DMS53 (cell line): ENCODE results near the gene TOLLIP.

Source experiments
- DNase-seq: peaks from one replicate; lab custom pipeline; 2025; lab: John Stamatoyannopoulos, UW

The TOLLIP gene

GRCh38 chr11:1232021-1232882, 77.2 kb downstream of the TOLLIP start:
- DNase-seq, result no peak

GRCh38 chr11:1231396-1232020, 77.9 kb downstream of the TOLLIP start:
- DNase-seq, result peak; percentile 71

GRCh38 chr11:1230456-1231395, 78.7 kb downstream of the TOLLIP start:
- peak; percentile 83 for DNase-seq

GRCh38 chr11:1230121-1230455, 79.3 kb downstream of the TOLLIP start:
- DNase-seq, result no peak

DNA sequence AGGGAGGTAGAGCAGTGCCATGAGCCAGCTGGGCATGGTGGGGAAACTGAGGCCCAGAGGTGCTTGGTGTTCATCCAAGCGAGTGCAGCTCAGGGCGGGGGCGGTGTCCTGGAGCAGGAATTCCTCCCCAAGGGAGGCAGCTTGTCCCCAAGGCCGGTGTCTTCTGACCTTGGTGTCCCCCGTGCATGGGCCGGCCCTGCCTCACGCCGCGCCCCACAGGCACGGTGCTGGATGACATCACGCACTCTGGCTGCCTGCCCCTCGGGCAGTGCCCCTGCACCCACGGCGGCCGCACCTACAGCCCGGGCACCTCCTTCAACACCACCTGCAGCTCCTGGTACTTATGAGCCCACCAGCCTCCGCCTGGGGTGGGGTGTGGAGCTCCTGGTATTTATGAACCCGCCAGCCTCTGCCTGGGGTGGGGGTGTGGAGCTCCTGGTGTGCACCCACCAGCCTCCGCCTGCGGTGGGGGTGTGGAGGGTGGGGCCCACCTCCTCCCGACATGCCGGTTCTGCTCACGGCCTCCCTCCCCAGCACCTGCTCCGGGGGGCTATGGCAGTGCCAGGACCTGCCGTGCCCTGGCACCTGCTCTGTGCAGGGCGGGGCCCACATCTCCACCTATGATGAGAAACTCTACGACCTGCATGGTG, 79.8 kb downstream of the TOLLIP start:
- no peak for DNase-seq

DNA sequence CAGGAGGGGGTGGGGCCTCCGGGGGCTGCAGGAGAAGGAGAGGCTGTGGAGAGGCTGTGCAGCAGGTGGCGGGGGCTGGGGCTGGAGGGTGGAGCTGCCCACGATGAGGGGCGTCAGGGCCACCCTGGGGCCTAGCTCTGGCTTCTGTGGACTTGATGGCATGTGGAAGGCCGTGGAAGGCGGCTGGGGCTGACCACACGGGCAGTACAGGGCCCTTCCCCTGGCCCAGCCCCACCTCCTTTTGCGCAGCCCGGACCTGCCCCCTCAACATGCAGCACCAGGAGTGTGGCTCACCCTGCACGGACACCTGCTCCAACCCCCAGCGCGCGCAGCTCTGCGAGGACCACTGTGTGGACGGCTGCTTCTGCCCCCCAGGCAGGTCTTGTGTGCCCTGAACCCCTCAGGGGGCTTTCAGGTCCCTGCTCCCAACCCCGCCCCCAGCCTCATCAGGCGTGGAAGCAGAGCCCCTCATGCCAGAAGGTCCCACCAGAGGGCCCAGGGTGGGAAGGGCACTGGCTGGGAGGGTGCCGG, 80.4 kb downstream of the TOLLIP start:
- DNase-seq, result no peak

DNA sequence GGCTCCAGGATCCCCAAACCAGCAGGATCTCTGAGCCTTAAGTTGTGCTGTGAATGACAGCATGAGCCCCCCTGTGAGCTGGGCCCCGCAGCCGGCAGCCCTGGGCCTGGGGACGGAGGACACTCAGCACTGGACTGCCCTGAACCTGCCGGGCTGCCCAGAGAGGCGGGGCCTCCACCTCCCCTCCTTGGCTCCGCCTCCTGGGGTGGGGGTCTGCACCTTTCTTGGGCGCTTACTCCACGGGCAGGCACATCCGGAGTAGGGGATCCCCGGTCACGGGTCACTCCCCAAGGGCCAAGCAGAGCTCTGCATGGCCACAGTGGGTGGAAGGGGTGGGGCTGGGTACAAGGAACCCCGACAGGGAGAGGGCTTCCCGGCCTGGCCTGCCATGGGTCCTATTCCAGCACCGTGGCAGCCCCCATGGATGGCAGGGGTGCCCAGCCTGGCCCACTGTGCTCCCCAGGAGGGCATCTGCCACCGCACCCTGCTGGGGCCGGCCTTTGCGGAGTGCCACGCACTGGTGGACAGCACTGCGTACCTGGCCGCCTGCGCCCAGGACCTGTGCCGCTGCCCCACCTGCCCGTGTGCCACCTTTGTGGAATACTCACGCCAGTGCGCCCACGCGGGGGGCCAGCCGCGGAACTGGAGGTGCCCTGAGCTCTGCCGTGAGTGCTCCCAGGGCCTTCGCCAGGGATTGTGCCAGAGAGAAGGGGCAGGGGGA, 81.2 kb downstream of the TOLLIP start:
- no peak for DNase-seq

DNA sequence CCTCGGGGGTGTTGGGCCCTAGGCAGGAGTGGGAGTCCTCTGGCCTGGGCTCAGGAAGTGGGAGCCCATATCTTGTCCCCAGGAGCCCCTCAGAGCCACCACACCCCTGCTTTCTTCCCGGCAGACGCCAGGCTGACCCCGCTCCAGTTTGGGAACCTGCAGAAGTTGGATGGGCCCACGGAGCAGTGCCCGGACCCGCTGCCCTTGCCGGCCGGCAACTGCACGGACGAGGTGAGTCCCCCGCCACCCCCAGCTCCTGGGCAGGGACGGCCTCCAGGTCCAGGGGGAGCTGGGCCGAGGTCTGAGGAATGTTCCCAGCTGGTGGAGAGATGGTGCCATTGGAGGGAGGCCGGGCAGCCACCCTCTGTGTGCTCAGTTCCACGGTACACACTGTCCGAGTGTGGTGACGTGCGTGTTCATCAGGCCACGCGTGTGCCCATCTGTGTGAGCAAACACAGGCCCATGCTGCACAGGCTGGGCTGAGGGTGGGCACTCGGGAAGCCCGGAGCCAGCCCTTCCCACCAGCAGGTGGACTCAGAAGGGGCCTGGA, 81.8 kb downstream of the TOLLIP start:
- DNase-seq, result no peak

GRCh38 chr11:1226986-1227550, 82.4 kb downstream of the TOLLIP start:
- peak; percentile 55 for DNase-seq

GRCh38 chr11:1226226-1226985, 83.0 kb downstream of the TOLLIP start:
- DNase-seq, result no peak

- no peak for DNase-seq
Observed at GRCh38 chr11:1225386-1226225, 83.8 kb downstream of the TOLLIP start.

DNA sequence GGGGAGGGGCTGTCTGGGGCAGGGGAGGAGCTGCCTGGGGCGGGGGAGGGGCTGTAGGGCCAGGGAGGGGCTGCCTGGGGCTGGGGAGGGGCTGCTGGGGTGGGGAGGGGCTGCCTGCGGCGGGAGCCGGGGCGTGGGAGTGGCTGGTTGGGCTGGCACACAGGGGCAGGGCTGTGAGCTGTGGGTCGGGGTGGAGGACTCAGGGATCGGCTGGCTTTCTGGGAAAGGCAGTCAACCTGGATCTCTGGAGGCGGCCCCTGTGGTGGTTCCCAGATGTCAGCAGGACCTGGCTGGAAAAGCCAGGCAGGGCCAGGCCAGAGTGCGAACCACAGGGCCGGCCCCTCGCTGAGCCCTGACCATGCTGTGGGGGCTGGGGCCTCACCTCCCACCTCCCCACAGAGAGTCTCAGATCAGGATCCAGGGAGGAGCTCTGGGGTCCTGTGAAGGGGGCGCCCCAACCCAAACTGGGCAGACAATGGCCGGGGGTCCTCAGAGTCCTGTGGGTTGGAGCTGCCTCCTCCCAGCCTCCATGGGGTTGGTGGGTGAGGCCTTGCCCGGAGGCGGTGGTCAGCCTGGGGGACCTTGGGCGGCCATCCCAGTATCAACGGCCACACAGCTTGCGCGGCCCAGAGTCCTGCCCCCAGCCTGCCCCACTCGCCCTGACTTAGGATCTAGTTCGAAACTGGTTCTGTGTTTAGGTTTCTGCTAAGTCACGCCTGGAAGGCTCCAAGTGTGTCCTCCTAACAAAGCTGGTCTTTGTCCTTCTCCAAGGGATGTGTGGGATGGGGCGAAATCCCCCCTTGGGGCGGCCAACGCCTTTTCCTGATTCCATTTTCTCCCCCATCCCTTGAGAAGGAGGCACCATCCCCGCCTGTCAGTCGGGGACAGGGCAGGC, 84.7 kb downstream of the TOLLIP start:
- no peak for DNase-seq
